Activated T-cell treated with anti-CD3 and anti-CD28 coated beads for 48 hours (primary cell): ENCODE results near the gene FIGN.

Source experiments
- DNase-seq: peaks from one replicate; pipeline ENCODE4 v3.0.0-alpha.2; 2020; ENCODE audit warnings: low read depth

Gene FIGN

DNA sequence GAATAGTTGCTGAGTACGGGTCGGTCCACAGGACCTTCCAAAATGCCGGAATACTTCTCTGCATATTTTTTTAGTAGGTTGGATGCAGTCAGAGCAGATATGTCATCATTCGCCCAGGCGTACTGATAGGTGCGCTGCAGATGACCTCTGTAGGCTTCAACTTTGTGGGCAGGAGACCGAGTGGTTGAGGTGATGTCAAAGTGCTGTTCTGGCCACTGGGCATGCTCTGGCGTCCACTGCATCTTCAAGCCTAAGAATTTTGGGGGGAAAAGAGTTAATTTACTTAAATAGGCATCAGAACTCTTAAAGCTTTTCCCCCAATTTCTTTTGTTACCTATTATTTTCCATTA lies 124.3 kb downstream of the FIGN start:
- no peak for DNase-seq

DNA sequence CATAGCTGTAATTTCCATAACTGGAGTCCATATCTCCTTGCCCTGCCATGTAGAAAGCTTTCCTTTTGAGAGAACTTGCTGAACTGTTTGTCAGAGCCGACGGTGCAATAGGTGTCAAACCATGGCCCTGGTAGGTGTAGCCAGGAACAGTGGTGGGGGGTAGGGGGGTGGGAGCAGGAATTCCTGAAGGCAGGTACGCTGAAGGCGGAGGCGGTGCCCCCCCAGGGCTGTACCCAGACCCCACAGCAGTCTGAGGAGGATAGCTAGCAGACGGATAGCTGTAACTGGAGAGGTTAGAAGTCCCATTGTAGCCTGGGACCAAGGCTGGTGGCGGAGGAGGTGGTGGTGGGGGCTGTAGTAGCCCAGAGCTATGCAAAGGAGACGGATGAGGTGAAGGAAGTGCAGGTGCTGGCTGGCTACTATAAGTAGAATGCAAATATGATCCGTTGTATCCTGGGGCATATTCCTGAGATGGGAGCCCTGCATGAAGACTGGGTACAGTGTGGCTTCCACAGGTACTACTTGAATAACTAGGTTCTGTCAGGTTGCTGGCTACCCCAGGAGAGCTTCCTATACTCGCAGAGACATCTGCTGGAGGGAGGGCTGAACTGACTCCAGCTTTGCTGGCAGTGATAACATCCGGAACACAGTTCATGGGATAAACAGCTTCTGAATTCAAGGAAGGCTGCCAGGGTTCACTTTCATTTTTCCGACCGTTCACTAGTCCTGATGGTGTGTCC lies 124.8 kb downstream of the FIGN start:
- DNase-seq = no peak

DNA sequence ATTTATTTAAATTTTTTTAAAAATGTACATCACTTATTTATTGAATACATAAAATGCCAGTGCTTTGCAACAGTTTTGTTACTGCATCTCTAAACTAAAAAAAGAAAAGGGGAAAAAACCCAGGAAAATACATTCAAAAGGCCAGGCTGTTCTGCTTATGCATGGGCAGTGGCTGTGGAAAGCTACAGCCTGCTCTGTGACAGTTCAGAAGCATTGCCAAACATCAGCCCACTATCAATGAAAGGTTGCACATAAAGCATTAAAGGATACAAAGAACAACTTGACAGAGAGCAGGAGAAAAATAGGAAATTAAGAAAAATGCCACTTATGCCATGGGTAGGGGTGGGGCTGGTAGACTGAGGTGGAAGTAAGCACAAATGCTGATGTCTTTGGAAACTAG lies 128.2 kb downstream of the FIGN start:
- DNase-seq = no peak

DNA sequence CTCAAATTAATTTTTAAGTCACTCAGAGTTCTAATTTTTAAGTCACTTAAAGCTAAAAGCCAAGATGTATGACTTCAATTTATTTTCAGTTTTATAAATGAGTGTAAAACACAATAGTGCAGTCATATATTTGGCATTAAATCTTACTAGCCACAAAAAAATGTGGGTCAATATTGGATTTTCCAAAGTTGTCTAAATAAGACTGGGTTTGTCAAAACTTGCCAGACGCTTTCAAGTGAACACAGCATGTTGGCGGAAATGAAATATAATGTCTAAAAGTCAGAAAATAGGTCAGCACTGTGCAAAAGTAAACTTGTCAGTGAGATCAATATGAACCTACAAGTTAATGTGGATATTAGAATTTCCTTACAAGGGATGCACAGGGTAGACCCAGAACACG lies 128.9 kb downstream of the FIGN start:
- no peak for DNase-seq

DNA sequence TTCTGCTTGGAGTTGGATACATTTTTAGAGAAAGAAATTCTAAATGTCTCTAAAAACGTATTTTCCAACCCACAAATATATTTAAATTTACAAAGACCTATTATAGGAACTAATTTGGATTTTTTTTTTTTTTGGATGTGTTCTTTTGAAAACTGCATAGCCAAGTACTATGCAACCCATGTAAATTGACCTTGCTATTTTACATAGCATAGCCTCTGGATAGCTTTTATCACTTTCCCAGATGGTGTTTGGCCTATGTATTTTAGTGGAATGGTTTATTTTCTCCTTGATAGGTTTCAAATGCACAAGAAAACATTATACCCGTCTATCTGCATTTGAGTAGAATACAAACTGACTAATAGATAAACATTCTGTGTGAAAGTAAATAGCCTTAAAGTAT lies 130.0 kb downstream of the FIGN start:
- DNase-seq = no peak

DNA sequence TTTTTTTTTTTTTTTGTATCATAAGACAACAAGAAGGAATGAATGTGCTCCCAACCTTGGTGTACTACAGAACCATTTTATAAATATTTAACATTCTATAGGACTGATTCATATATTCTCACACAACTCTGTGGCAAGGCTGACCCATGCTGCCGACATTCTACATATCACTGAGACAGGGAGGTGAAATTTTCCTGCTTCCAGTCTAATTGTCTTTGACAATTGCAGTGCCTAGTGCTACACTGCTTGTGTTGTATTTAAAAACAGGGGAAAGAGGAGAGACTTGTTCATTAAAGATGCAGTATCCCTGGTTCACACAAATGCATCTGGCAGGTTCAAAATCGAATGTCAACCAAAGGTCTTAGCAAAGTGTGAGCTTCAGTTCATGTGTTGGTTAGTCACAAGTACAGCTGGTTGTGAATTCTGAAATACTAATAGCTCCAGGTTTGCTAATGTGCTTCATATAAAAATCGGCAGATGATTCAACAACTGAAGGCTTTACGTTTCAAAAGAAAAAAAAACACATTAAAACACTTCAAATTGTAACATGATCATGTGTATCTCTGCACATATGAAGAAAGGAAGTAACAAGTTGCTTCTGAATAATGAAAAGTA lies 130.8 kb downstream of the FIGN start:
- DNase-seq = no peak

DNA sequence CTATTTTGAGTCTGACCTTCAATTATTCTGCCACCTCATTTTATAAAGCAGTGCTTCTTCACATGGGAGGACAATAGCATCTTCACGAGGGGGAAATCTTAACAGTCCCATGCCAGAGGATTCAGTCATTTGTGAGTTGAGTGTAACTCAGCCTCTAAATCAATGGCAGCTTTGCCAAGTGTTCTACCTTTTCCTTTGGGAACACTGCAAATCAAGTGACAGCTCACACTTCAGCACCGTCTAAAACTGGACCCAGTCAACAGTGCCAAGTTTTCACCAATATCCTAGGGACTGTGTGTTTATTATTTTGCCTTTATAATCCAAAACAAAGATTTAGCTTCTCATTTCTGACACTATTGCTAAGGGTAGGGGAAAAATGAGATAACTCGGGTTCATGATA lies 133.6 kb downstream of the FIGN start:
- DNase-seq = no peak

DNA sequence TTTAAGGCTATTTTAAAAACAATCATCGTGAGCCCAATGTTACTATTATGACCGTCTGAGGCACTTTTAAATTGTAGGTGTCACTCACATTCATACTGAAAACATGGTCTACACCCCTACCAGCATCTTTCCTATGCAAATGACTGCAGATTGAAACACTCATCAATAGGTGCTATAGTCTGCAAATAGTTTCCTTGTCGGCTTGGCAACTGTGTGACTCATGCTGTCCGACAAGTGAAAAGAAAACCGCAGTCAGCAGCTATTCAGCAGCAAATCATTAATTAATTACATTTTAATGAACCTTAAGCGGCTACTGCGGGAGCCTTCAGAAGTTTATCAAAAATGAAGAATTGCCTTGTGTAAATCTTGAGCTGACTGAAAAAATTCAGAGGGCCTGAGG lies 134.4 kb downstream of the FIGN start:
- DNase-seq = no peak

DNA sequence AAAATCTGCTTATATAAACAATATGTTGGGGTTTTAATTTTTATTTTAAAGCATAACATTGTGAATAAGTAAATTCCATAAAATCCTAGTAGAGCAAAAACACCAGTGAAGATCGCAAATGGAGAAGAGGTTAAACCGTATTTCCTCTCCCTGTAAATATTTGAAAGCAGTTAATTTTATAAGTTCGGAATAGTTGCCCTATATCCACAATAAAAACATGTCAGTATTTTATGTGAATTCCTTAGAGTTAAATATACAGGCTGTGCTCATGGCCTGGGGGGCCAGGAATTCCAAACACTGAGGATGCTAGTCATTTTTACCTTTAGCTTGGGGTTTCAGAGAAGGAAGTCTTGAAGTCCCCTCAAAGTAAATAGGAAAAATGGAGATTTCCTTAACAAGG lies 135.0 kb downstream of the FIGN start:
- DNase-seq = no peak

DNA sequence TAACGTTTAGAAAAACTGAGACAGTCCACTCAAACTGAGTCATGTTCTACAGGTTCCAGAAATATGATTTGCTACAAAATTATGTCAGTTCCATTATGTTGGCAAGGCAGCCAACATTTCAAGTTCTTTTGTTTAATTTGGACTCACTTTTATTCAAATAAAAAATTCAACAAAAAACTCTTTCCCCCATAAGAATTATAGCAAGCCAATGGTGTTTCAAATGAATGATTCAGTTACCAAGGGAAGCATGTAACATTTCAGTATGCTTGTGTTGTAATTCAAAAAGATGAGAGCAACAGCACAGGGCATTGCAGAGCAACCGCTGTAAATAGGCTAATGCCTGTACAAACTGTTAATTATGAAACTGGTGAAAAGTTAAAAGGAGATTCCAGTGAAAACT lies 140.8 kb downstream of the FIGN start:
- DNase-seq = no peak

DNA sequence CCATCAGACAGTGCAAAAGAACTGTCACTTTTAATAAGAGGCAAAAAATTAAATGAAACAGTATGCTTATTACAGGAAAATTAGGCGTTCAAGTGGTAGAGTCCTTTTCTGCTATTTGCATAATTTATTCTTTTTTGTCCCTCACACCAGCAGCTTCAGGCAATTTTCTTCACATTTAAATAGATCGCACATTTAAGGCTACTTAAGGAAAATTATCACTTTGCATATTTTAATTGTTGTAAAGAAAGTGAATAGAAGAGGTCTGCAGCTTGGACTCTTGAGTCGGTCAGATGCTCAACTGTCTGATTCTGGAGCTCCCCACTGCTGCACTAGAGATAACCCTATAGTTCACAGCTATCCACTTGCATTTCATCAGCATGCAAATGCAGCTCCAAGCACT lies 141.3 kb downstream of the FIGN start:
- DNase-seq = no peak

DNA sequence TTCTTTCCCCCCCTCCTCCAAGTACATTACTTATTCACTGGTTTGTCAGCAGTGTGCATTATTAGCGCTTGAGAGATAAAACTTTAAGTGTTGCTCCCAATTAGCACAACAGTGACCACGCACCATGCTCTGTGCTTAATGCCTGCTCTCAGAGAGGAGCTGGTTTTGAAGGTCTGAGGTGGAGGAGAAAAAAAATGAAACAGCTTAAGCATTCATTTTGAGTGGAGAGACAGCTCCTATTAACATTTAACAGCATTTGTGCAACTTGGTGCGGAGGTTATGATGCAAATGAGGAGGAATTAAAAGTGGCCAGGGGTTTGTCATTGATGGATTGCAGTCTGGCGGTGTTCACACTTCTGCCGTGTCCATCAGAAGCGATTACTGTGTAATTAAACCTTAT lies 141.8 kb downstream of the FIGN start:
- DNase-seq = no peak

DNA sequence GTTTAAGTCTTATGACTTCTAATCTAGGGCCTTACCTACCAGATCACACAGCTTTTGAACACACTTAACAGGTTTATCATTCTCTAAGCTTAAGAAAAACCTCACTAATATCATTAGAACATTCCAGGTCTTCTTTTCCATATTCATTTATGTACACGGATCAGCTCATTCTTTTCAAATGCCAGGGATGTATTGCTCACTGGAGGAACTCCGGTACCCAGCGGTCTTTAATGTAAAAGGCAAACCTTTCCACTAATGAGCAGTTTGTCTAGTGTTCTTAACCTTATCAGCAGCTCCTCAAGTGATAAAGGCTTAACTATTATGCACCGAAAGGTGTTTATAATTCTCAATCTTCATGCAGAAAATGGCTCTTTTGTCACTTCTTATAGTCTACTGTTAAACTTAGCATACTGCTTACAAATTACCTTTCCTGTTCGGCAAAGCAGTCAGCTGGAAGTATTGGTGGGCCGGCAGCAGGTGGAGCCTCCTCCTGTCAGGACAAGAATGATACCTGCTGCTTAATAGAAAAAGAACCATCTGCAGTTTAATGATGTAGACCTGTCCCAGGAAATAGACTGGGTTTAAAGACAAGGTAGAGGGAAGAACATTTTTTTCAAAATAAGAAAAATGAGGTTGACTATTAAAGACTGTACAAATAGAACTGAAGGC lies 142.7 kb downstream of the FIGN start:
- DNase-seq = no peak

DNA sequence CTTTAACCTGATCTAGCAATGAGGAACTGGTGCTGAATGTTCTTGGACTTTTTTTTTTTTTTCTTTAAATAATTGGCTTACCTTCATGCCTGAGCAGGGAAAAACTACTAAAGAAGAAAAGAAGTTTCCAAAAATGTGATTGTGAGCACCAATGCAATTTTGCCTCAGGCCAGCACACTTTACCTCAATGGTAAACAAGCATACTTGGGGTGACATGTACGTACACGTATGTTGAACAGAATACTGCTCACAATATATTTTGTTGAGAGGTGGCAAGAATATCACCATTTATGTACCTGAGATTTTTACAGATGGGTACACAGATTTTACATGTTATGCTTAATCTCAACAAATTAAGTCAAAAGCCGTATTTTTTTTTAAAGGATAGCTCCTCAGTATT lies 144.3 kb downstream of the FIGN start:
- DNase-seq = no peak

DNA sequence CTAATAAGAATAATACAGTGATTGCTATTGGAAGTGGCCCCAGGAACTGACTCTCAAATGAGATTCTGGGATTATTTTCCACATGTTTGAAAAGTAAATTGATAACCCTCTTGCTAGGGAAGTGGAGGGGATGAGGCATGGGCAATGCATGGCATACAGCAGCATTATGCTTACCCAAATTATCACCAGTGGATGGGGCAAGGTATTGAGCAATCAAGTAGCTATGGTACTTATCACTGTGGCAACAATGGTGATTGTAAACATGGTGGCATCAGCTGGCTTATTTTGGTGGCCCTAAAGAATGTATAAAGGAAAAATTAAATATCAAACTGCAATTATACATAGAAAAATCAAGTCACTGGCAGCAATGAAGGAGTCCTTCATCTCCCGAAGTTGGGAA lies 155.1 kb downstream of the FIGN start:
- DNase-seq = no peak

DNA sequence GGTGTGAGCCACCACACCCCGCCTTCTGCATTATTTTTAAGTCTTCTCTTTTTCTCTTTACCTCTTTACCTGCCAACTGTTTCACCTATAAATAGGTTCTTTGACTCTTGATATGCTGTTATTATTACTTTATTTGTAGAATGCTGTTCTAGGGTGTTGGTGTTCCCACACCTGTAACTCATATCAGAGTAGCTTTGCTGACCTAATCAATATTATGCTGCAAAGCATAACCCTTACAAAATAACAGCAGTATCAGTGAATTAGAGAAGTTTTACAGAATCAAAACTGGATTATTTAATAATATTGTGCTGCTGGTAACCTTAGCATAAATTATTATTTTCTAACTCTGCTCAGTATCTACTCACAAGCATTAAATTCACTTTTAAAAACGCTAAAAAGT lies 161.5 kb downstream of the FIGN start:
- no peak for DNase-seq

DNA sequence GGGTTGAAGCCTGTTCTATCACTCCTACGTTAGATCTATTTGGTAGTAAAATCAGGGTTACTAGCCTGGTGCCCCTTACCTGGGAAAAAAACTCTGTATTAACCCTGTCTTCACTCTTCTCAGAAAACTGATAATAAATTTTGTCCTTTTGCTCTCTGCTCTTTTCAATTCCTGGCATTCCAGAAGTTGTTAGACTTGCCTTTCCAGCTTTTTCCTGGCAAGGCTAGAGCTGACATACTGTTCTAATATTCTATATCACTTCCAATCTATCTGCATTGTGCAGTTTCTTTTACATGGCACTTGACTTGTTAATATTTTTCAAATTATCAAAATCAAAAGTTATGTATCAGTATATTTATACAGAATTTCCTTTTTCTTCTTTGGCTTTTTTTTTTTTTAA lies 162.2 kb downstream of the FIGN start:
- no peak for DNase-seq

DNA sequence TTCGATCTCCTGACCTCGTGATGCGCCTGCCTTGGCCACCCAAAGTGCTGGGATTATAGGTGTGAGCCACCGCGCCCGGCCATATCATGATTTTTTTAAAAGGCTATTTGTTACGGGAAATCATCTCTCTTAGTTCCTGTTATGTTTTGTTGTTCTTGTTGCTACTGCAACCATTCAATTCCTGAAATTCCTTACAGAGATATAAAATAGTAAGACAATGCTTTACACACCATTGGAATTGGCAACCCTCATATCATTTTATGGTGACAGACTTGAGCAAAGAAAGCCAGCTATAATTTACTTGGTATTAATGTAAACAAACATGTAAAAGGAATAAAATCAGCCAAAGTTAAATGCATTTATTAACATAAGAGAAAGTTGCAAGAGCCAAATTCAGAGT lies 163.0 kb downstream of the FIGN start:
- no peak for DNase-seq

DNA sequence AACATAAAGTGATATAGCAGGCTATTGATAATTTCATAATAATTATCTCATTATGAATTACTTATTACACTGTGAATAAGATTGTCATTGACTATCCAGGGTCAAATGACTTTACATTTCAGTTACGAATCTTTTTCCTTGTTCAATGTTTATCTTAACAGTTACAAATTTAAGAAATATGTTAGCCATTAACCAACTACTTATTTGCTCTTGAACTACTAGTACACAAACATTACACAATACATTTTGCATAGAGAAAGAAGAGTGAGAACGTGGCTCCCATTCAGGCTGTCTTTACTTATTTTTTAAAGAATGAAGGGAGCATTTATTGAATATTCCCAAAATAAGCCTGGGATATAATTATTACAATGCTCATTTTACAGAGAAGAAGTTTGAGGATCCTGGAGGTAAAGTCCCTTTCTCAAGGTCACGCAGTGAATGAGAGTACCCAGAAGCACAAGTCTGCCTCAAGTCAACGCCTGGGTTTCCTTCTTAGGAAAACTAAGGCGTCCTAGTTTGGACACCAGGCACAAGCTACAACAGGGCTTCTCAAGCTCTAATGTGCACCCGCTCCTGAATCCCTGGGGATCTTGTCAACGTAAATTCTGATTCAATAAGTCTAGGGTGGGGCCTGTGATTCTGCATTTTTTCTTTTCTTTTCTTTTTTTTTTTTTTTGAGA lies 164.2 kb downstream of the FIGN start:
- DNase-seq = no peak

DNA sequence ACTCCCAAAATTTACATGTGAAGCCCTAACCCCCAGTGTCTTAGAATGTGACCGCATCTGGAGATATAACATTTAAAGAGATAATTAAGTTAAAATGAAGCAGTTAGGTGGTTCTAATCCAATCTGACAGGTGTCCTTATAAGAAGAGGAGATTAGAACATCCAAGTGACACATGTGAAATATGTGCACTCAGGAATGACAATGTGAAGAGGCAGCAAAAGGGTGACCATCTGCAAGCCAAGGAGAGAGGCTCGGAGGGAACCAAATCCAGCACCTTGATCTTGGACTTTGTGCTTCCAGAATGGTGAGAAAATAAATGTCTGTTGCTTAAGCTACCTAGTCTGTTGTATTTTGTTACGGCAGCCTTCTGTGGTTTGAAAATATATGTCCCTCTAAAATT lies 165.4 kb downstream of the FIGN start:
- no peak for DNase-seq

DNA sequence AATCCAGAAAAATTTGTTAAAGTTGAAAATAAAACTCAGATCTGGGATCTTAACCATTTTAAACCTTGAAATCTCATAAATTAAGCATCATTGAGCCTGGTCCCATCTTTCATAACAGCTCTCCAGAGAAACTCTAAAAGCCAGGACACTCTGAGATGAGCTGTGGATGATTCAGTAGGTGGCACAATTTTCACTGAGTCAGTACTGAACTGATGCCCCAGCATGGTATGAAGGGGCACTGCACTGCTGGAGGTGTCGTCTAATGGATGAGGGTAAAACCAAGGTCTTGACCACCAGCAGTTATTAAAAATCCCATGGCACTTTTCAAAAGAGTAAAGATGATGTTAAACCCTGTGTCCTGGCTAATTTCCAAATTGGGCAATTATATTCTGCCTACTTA lies 170.6 kb downstream of the FIGN start:
- no peak for DNase-seq

DNA sequence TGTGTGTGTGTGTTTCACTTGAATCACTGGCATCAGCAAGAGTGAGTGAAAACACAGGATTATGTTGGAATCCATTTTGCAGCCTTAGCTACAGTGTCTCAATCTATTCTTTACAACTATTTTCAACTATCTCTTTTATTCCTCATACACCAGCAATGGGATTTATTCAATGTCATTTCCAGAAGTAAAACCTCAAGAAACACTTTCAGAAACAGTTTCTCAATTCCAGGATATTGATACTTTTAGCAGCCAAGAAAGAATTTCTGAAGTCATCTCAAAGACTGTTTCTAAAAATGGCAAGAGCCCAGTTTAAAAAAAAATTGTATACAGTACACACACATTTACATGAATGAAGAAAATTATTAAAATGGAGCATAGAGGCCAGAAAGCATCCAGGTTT lies 171.6 kb downstream of the FIGN start:
- no peak for DNase-seq

DNA sequence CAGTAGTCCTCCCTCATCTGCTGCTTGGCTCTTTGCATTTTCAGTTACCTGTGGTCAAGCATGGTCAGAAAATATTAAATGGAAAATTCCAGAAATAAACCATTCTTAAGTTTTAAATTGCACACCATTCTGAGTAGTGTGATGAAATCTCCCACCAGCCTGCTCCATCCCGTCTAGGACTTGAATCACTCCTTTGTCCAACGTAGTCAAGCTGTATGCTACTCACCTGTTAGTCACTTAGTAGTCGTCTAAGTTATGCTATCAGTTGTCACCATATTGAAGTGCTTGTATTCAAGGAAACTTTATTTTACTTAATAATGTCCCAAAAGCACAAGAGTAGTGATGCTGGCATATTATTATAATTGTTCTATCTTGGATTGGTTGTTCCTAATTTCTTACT lies 172.5 kb downstream of the FIGN start:
- DNase-seq = no peak
